ENCODE measurements around the gene HOXD10. TPM values are rescaled to one million over a fixed set of nuclear protein-coding genes. Genes with fewer than 3 reads are reported as not detected.

Gene HOXD10
- total and polyA plus RNA-seq, 2 donors (not counting 1 experiment from before 2014, with no cell fraction given) = not detected

- H3K9me3 ChIP-seq (ENCODE audit: control insufficient read depth, insufficient read depth, low read depth, low read length) = no peaks in the 10 kb centered on the region
- H3K9ac ChIP-seq (ENCODE audit: insufficient read depth, low read length) = no peak overlapping the region
- H4K20me1 ChIP-seq (ENCODE audit: control insufficient read depth, extremely low read depth, insufficient read depth, low read length) = no peaks in the 10 kb centered on the region
- H3K27ac ChIP-seq (ENCODE audit: insufficient read depth, low read length) = no peak overlapping the region
- H3K4me3 ChIP-seq (replicated peaks in 1 of 4; ENCODE audit: control extremely low read depth in 1 of 4, insufficient read depth in 1 of 4, low read depth in 3 of 4, low read length in 4 of 4) = no peak overlapping the region
- no peaks in the 10 kb centered on the region for H3K4me1 ChIP-seq (ENCODE audit: control insufficient read depth, extremely low read depth, insufficient read depth, low read length)
- peaks cover 75% of the 10 kb centered on the region for H3K27me3 ChIP-seq (ENCODE audit: control insufficient read depth, insufficient read depth, low read length)
- TF ChIP-seq EZH2 (IDR thresholded peaks at IDR 0.05; ENCODE audit: low read length, missing control alignments) = peak; percentile 72
- TF ChIP-seq, protein P1, sequence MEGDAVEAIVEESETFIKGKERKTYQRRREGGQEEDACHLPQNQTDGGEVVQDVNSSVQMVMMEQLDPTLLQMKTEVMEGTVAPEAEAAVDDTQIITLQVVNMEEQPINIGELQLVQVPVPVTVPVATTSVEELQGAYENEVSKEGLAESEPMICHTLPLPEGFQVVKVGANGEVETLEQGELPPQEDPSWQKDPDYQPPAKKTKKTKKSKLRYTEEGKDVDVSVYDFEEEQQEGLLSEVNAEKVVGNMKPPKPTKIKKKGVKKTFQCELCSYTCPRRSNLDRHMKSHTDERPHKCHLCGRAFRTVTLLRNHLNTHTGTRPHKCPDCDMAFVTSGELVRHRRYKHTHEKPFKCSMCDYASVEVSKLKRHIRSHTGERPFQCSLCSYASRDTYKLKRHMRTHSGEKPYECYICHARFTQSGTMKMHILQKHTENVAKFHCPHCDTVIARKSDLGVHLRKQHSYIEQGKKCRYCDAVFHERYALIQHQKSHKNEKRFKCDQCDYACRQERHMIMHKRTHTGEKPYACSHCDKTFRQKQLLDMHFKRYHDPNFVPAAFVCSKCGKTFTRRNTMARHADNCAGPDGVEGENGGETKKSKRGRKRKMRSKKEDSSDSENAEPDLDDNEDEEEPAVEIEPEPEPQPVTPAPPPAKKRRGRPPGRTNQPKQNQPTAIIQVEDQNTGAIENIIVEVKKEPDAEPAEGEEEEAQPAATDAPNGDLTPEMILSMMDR (conservative IDR thresholded peaks at IDR 0.05 in 1 of 2, IDR thresholded peaks at IDR 0.05 in 1 of 2; ENCODE audit: low read depth in 1 of 2, low read length in 2 of 2) = no peak
- no peaks in the 10 kb centered on the region for H3K79me2 ChIP-seq (ENCODE audit: control insufficient read depth, insufficient read depth, low read length)
- H3K4me2 ChIP-seq (ENCODE audit: extremely low read depth, insufficient read depth, low read length) = no peak overlapping the region
- H3K36me3 ChIP-seq (ENCODE audit: control insufficient read depth, insufficient read depth, low read length) = no peaks in the 10 kb centered on the region
- H2AFZ ChIP-seq (ENCODE audit: low read length) = no peak overlapping the region
- no peak for DNase-seq (ENCODE audit: low read depth in 2 of 2)
Measured at GRCh38 chr2:176109192-176109901, 7.2 kb upstream of the HOXD10 start.

DNA sequence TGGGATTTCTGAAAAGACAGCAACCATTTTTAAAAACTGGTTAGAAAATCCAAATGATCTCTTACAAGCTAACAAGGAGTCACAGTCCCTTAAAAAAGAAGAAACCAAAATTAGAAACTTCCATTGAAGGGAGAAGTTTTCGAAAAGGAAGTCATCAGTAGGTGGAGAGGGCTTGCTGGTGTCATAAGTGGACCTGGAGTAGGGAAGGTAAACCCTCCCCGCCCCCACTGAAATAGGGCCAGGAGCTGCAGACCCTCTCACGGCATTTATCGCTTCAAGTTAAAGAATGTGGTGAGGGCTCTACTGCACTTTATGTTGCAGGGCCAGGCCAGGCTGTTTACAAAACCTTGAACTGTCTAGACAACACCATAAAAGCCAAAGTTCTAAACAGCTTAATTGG is 6.6 kb upstream of the HOXD10 start:
- H3K27me3 ChIP-seq (ENCODE audit: control insufficient read depth, insufficient read depth, low read length) = peaks cover 75% of the 10 kb centered on the region
- no peaks in the 10 kb centered on the region for H3K4me1 ChIP-seq (ENCODE audit: control insufficient read depth, extremely low read depth, insufficient read depth, low read length)
- DNase-seq (ENCODE audit: low read depth in 2 of 2) = no peak
- no peaks in the 10 kb centered on the region for H3K79me2 ChIP-seq (ENCODE audit: control insufficient read depth, insufficient read depth, low read length)
- H4K20me1 ChIP-seq (ENCODE audit: control insufficient read depth, extremely low read depth, insufficient read depth, low read length) = no peaks in the 10 kb centered on the region
- TF ChIP-seq, protein P1 (conservative IDR thresholded peaks at IDR 0.05 in 1 of 2, IDR thresholded peaks at IDR 0.05 in 1 of 2; ENCODE audit: low read depth in 1 of 2, low read length in 2 of 2) = no peak
- no peak for TF ChIP-seq EZH2 (IDR thresholded peaks at IDR 0.05; ENCODE audit: low read length, missing control alignments)
- H3K9me3 ChIP-seq (ENCODE audit: control insufficient read depth, insufficient read depth, low read depth, low read length) = no peaks in the 10 kb centered on the region
- no peak overlapping the region for H3K4me2 ChIP-seq (ENCODE audit: extremely low read depth, insufficient read depth, low read length)
- no peak overlapping the region for H3K4me3 ChIP-seq (replicated peaks in 1 of 4; ENCODE audit: control extremely low read depth in 1 of 4, insufficient read depth in 1 of 4, low read depth in 3 of 4, low read length in 4 of 4)
- H3K36me3 ChIP-seq (ENCODE audit: control insufficient read depth, insufficient read depth, low read length) = no peaks in the 10 kb centered on the region
- no peak overlapping the region for H3K9ac ChIP-seq (ENCODE audit: insufficient read depth, low read length)
- no peak overlapping the region for H3K27ac ChIP-seq (ENCODE audit: insufficient read depth, low read length)
- no peak overlapping the region for H2AFZ ChIP-seq (ENCODE audit: low read length)

DNA sequence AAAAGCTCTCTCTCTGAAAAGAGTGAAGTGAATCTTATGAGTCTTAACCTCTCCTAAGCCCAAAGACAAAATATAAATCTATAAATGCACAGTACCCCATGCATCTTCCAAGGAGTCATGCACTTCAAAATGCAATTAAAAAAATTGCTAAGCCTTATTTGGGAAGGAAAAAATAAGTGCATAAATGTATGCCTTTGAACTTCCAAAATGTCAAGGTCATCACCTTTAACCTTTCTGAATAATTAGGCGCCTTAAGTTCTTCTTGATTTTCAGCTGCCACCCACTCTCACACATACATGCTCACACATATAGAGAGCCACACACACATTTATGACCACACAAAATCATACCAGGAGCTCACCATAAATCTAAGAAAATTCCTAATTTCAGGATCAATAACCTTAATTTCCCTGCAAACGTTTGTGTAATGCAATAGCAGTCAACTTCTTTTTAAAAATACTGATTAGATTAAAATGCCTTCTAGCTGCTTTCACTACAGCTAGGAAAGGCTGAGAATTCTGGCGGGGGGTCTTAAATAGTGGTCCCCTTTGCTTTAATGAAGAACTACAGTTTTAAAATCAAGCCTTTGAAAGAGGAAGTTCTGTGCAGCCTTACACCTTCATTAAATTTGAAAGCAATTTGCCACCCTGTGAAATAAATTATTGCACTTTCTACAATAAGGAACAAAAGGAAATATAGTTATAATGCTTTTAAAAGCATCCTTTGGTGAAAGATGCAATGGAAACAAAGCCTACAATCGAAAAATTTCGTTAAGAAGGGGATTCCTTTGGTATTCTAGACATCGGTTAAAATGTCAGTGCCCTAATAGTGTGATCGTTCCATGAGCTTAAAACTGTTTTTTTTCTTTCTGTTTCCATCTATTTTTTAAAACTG is 5.9 kb upstream of the HOXD10 start:
- no peaks in the 10 kb centered on the region for H3K36me3 ChIP-seq (ENCODE audit: control insufficient read depth, insufficient read depth, low read length)
- no peak for DNase-seq (ENCODE audit: low read depth in 2 of 2)
- peak; percentile 35 for TF ChIP-seq EZH2 (IDR thresholded peaks at IDR 0.05; ENCODE audit: low read length, missing control alignments)
- TF ChIP-seq, protein P1 (conservative IDR thresholded peaks at IDR 0.05 in 1 of 2, IDR thresholded peaks at IDR 0.05 in 1 of 2; ENCODE audit: low read depth in 1 of 2, low read length in 2 of 2) = no peak
- H2AFZ ChIP-seq (ENCODE audit: low read length) = no peak overlapping the region
- no peaks in the 10 kb centered on the region for H3K9me3 ChIP-seq (ENCODE audit: control insufficient read depth, insufficient read depth, low read depth, low read length)
- no peaks in the 10 kb centered on the region for H3K79me2 ChIP-seq (ENCODE audit: control insufficient read depth, insufficient read depth, low read length)
- H4K20me1 ChIP-seq (ENCODE audit: control insufficient read depth, extremely low read depth, insufficient read depth, low read length) = no peaks in the 10 kb centered on the region
- H3K4me2 ChIP-seq (ENCODE audit: extremely low read depth, insufficient read depth, low read length) = no peak overlapping the region
- H3K27ac ChIP-seq (ENCODE audit: insufficient read depth, low read length) = no peak overlapping the region
- no peak overlapping the region for H3K9ac ChIP-seq (ENCODE audit: insufficient read depth, low read length)
- no peaks in the 10 kb centered on the region for H3K4me1 ChIP-seq (ENCODE audit: control insufficient read depth, extremely low read depth, insufficient read depth, low read length)
- H3K27me3 ChIP-seq (ENCODE audit: control insufficient read depth, insufficient read depth, low read length) = peaks cover 74% of the 10 kb centered on the region
- no peak overlapping the region for H3K4me3 ChIP-seq (replicated peaks in 1 of 4; ENCODE audit: control extremely low read depth in 1 of 4, insufficient read depth in 1 of 4, low read depth in 3 of 4, low read length in 4 of 4)

All from fibroblast of lung (primary cell).